ENCODE data around the gene RAD50. TPM values are rescaled to one million over a fixed set of nuclear protein-coding genes. Genes with fewer than 3 reads are reported as not detected.

The RAD50 gene
- total RNA-seq, 2 donors from 2014 or later, result 49.7 to 50.7 TPM

DNA sequence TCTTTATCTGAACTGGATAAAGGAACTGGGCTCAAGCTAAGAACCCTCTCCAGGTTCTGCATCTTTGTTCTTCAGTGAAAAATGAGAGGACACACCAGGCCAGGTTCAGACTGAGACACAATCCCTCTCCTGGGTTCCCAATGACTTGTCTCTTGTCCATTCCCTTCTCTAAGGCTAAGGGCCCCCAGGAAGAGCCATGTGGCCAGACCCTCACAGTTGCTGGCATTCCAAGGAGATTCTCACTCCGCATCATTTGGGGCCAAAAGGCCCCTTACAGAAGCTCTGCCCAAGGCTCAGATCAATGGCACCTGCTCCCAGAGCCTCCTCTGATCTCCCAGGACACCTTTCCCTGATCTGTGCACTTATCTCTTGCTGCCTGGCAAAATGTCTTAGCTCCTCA is 122.0 kb downstream of the RAD50 start:
- H3K27me3 ChIP-seq (ENCODE audit: control insufficient read depth, insufficient read depth, low read length, poor library complexity, severe bottlenecking), result no peaks in the 10 kb centered on the region
- H3K9ac ChIP-seq (ENCODE audit: extremely low read depth, low read length, poor library complexity, severe bottlenecking), result no peak overlapping the region
- H3K4me3 ChIP-seq (ENCODE audit: low read length), result no peak overlapping the region
- no peaks in the 10 kb centered on the region for H3K36me3 Mint-ChIP-seq (ENCODE audit: low read depth)
- H3K9me3 ChIP-seq (ENCODE audit: control insufficient read depth, low read length), result no peaks in the 10 kb centered on the region
- no peaks in the 10 kb centered on the region for H3K9me3 Mint-ChIP-seq
- H3K4me1 ChIP-seq (ENCODE audit: control insufficient read depth, insufficient read depth, low read length), result peaks cover 6% of the 10 kb centered on the region
- peaks cover 14% of the 10 kb centered on the region for H3K4me1 Mint-ChIP-seq
- H3K4me3 Mint-ChIP-seq, result no peak overlapping the region
- H3K27ac Mint-ChIP-seq, result no peak overlapping the region
- DNase-seq, result no peak
- no peaks in the 10 kb centered on the region for H3K36me3 ChIP-seq (ENCODE audit: control insufficient read depth, insufficient read depth, low read length)
- H3K27me3 Mint-ChIP-seq (ENCODE audit: insufficient read depth), result no peaks in the 10 kb centered on the region
- H3K27ac ChIP-seq (ENCODE audit: low read depth, low read length), result no peak overlapping the region
- no peak for TF ChIP-seq CTCF (conservative IDR thresholded peaks at IDR 0.05)
- 96 to 100% methylated on average over 1 of the region's 1 CpG for WGBS, 2 experiments (ENCODE audit: insufficient coverage in 1 of 2, insufficient read length in 1 of 2)

- Histone ChIP-seq H3K9me3 (ENCODE audit: control insufficient read depth, low read length) (no peaks in the 10 kb centered on the region), H3K9ac (ENCODE audit: extremely low read depth, low read length, poor library complexity, severe bottlenecking) (no peak overlapping the region), H3K4me1 (ENCODE audit: control insufficient read depth, insufficient read depth, low read length) (peaks cover 3% of the 10 kb centered on the region), H3K27me3 (ENCODE audit: control insufficient read depth, insufficient read depth, low read length, poor library complexity, severe bottlenecking) (no peaks in the 10 kb centered on the region), H3K4me3 (ENCODE audit: low read length) (no peak overlapping the region), H3K27ac (ENCODE audit: low read depth, low read length) (no peak overlapping the region), H3K36me3 (ENCODE audit: control insufficient read depth, insufficient read depth, low read length) (no peaks in the 10 kb centered on the region)
- H3K27me3 Mint-ChIP-seq (ENCODE audit: insufficient read depth), result no peaks in the 10 kb centered on the region
- no peak for DNase-seq
- H3K4me1 Mint-ChIP-seq, result peaks cover 10% of the 10 kb centered on the region
- H3K36me3 Mint-ChIP-seq (ENCODE audit: low read depth), result no peaks in the 10 kb centered on the region
- TF ChIP-seq CTCF (conservative IDR thresholded peaks at IDR 0.05), result no peak
- no peak overlapping the region for H3K4me3 Mint-ChIP-seq
- 92 to 95% methylated on average over 6 to 7 of the region's 7 CpGs for WGBS, 2 experiments (ENCODE audit: insufficient coverage in 1 of 2, insufficient read length in 1 of 2)
- no peak overlapping the region for H3K27ac Mint-ChIP-seq
- no peaks in the 10 kb centered on the region for H3K9me3 Mint-ChIP-seq
Observed at GRCh38 chr5:132679166-132679565, 122.4 kb downstream of the RAD50 start.

- H3K27ac ChIP-seq (ENCODE audit: low read depth, low read length), result no peak overlapping the region
- DNase-seq, result peak; percentile 37
- H3K36me3 Mint-ChIP-seq (ENCODE audit: low read depth), result no peaks in the 10 kb centered on the region
- H3K9ac ChIP-seq (ENCODE audit: extremely low read depth, low read length, poor library complexity, severe bottlenecking), result no peak overlapping the region
- H3K4me1 Mint-ChIP-seq, result peaks cover 6% of the 10 kb centered on the region
- H3K4me1 ChIP-seq (ENCODE audit: control insufficient read depth, insufficient read depth, low read length), result no peaks in the 10 kb centered on the region
- TF ChIP-seq CTCF (conservative IDR thresholded peaks at IDR 0.05), result no peak
- H3K4me3 ChIP-seq (ENCODE audit: low read length), result no peak overlapping the region
- H3K36me3 ChIP-seq (ENCODE audit: control insufficient read depth, insufficient read depth, low read length), result no peaks in the 10 kb centered on the region
- H3K27me3 Mint-ChIP-seq (ENCODE audit: insufficient read depth), result no peaks in the 10 kb centered on the region
- H3K27me3 ChIP-seq (ENCODE audit: control insufficient read depth, insufficient read depth, low read length, poor library complexity, severe bottlenecking), result no peaks in the 10 kb centered on the region
- H3K27ac Mint-ChIP-seq, result no peak overlapping the region
- H3K9me3 ChIP-seq (ENCODE audit: control insufficient read depth, low read length), result no peaks in the 10 kb centered on the region
- 94 to 95% methylated on average over 7 to 15 of the region's 15 CpGs for WGBS, 2 experiments (ENCODE audit: insufficient coverage in 1 of 2, insufficient read length in 1 of 2)
- no peak overlapping the region for H3K4me3 Mint-ChIP-seq
- H3K9me3 Mint-ChIP-seq, result no peaks in the 10 kb centered on the region
Observed at GRCh38 chr5:132679717-132680380, 123.1 kb downstream of the RAD50 start.
